IMR-90 (cell line): ENCODE data around the gene ZCWPW1.

ENCODE experiments used
- MXI1 ChIP-seq: IDR thresholded peaks from 2 replicates; pipeline ENCODE4 v1.6.1; 2012; ENCODE audit warnings: low read depth, mild to moderate bottlenecking, low read length, moderate library complexity, borderline replicate concordance
- TF ChIP-seq, protein P1 (sequence below): conservative IDR thresholded peaks from 2 replicates; pipeline ENCODE4 v1.5.1; 2012; ENCODE audit warnings: mild to moderate bottlenecking, low read depth, low read length, improper control_type of control experiment

DNA sequence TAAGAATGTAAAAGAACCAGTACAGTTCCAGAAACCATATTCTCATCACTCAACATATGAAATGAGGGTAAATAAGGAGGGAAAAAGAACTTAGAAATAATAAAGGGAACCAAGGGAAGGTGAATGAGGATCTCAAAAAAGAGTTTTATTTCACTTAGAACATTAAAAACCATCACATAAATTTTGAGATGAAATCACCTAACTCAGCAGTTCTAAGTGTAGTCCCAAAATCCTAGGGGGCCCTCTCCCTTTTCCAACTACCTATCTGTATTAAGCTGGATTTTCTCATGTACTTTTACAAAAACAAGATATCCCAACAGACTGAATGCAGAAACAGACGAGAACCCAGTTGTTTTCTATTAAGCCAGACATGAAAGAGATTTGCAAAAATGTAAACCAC lies 3.2 kb downstream of the ZCWPW1 start:
- TF ChIP-seq, protein P1, sequence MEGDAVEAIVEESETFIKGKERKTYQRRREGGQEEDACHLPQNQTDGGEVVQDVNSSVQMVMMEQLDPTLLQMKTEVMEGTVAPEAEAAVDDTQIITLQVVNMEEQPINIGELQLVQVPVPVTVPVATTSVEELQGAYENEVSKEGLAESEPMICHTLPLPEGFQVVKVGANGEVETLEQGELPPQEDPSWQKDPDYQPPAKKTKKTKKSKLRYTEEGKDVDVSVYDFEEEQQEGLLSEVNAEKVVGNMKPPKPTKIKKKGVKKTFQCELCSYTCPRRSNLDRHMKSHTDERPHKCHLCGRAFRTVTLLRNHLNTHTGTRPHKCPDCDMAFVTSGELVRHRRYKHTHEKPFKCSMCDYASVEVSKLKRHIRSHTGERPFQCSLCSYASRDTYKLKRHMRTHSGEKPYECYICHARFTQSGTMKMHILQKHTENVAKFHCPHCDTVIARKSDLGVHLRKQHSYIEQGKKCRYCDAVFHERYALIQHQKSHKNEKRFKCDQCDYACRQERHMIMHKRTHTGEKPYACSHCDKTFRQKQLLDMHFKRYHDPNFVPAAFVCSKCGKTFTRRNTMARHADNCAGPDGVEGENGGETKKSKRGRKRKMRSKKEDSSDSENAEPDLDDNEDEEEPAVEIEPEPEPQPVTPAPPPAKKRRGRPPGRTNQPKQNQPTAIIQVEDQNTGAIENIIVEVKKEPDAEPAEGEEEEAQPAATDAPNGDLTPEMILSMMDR: no peak
- TF ChIP-seq MXI1: no peak
